ENCODE data around the gene PSMG3.

DNA sequence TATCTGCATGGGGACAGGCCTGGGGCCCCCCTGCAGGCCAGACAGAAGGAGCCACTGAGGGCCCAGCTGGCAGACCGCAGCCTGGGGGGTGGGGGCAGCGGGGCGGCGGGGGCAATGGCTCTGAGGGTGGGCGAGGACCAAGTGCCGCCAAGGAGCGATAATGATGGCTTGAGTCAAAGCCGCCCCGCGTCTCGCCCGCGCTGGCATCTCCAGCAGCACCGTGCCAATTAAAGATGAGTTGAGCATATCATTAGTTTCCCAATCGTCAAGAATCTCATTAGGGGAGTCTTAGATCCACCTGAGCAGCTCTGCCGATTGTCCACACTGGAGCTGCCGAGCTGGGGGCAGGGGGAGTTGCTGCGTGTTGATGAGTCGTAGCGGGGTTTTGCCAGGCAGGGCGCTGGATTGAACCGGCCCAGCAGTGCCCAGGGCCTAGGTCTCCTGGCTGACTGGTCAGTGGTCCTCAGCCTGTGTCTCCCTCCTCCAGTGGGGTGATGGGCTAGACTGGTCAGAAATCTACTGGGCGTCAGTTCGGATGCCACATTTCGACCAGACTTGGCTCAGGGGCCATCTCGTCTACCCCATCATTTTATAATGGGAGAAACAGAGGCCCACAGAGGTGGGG lies 41.0 kb upstream of the PSMG3 start:
- TF ChIP-seq, protein P1, sequence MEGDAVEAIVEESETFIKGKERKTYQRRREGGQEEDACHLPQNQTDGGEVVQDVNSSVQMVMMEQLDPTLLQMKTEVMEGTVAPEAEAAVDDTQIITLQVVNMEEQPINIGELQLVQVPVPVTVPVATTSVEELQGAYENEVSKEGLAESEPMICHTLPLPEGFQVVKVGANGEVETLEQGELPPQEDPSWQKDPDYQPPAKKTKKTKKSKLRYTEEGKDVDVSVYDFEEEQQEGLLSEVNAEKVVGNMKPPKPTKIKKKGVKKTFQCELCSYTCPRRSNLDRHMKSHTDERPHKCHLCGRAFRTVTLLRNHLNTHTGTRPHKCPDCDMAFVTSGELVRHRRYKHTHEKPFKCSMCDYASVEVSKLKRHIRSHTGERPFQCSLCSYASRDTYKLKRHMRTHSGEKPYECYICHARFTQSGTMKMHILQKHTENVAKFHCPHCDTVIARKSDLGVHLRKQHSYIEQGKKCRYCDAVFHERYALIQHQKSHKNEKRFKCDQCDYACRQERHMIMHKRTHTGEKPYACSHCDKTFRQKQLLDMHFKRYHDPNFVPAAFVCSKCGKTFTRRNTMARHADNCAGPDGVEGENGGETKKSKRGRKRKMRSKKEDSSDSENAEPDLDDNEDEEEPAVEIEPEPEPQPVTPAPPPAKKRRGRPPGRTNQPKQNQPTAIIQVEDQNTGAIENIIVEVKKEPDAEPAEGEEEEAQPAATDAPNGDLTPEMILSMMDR (IDR thresholded peaks at IDR 0.05 in 4 of 5, conservative IDR thresholded peaks at IDR 0.05 in 1 of 5) = no peak
- no peak for TF ChIP-seq POLR2A (IDR thresholded peaks at IDR 0.05)

All from gastrocnemius medialis (tissue), 4 donors.